K562 (cell line): Measurements from ENCODE around the gene IGDCC3. TPM values are rescaled to one million over a fixed set of nuclear protein-coding genes. Genes with fewer than 3 reads are reported as not detected.
A peak's percentile ranks its signal among the peaks of the same experiment; 100 is the strongest.

Source experiments
- C11orf30 ChIP-seq: fragments of 450-650 bp; IDR thresholded peaks from 2 replicates; pipeline ENCODE4 v1.6.1; 2016; ENCODE audit warnings: low read depth, mild to moderate bottlenecking
- CBX8 ChIP-seq: fragments of 200-600 bp; sonication (generic); IDR thresholded peaks from 2 replicates; pipeline ENCODE4 v1.6.1; 2012; ENCODE audit warnings: borderline replicate concordance, mixed run types, low read depth, mild to moderate bottlenecking, moderate library complexity, mixed read lengths, low read length, control low read depth, inconsistent platforms; ENCODE audit not compliant: poor library complexity, severe bottlenecking; ENCODE audit errors: extremely low read depth
- DMBX1 ChIP-seq: fragments of 250-450 bp; sonication (Bioruptor Pico); IDR thresholded peaks from 2 replicates; pipeline ENCODE4 v1.8.0; 2022; ENCODE audit warnings: inconsistent platforms, mild to moderate bottlenecking, moderate library complexity, borderline replicate concordance
- ELF4 ChIP-seq: fragments of 450-650 bp; formaldehyde crosslinking; IDR thresholded peaks from 2 replicates; pipeline ENCODE4 v1.4.0; 2022; ENCODE audit warnings: missing genetic modification characterization
- EP300 ChIP-seq: IDR thresholded peaks from 2 replicates; pipeline ENCODE4 v1.6.1; 2012; ENCODE audit warnings: low read length, improper control_type of control experiment
- HMGN3 ChIP-seq: IDR thresholded peaks from 2 replicates; pipeline ENCODE4 v1.6.1; 2011; ENCODE audit warnings: borderline replicate concordance, low read depth, mild to moderate bottlenecking, mixed read lengths, low read length; ENCODE audit not compliant: insufficient read length; ENCODE audit errors: extremely low read depth
- HNRNPLL ChIP-seq: fragments of 200-400 bp; formaldehyde crosslinking; IDR thresholded peaks from 2 replicates; pipeline ENCODE4 v1.6.1; 2017; ENCODE audit warnings: low read length, low read depth, mild to moderate bottlenecking; ENCODE audit not compliant: poor library complexity, severe bottlenecking
- KAT2B ChIP-seq: IDR thresholded peaks from one replicate; pipeline ENCODE4 v1.6.1; 2012; ENCODE audit warnings: low read depth, mild to moderate bottlenecking, control low read depth, inconsistent platforms, low read length, moderate library complexity
- KHSRP ChIP-seq: fragments of 450-650 bp; IDR thresholded peaks from 2 replicates; pipeline ENCODE4 v1.6.1; 2017
- MAFG ChIP-seq: fragments of 450-650 bp; conservative IDR thresholded peaks from 2 replicates; pipeline ENCODE4 v1.6.1; 2016; ENCODE audit warnings: missing genetic modification characterization, missing compliant biosample characterization
- NFE2 ChIP-seq: IDR thresholded peaks from 2 replicates; pipeline ENCODE4 v1.6.1; 2014; ENCODE audit warnings: antibody characterized with exemption, low read depth
- NFIX ChIP-seq: fragments of 250-450 bp; sonication (Bioruptor Pico); IDR thresholded peaks from 2 replicates; pipeline ENCODE4 v1.4.0; 2020; ENCODE audit warnings: low read depth, mild to moderate bottlenecking, moderate library complexity
- SIRT6 ChIP-seq: IDR thresholded peaks from one replicate; pipeline ENCODE4 v1.6.1; 2012; ENCODE audit warnings: low read depth, mild to moderate bottlenecking, control low read depth, inconsistent platforms, low read length, moderate library complexity
- SOX6 ChIP-seq: fragments of 450-650 bp; IDR thresholded peaks from 2 replicates; pipeline ENCODE4 v1.6.1; 2014; ENCODE audit warnings: mild to moderate bottlenecking
- TEAD4 ChIP-seq, 2 experiments: sonication (generic) in 1 of 2; formaldehyde crosslinking in 1 of 2; IDR thresholded peaks; 2 replicates each; pipeline versions ENCODE4 v1.6.1 to v1.8.0; 2012 to 2022; ENCODE audit warnings: borderline replicate concordance in 1 of 2, inconsistent platforms in 1 of 2, low read length in 1 of 2, mild to moderate bottlenecking in 1 of 2, missing genetic modification reagents in 1 of 2
- TRIM24 ChIP-seq, 2 experiments: fragments of 450-650 bp; IDR thresholded peaks; 2 replicates each; pipeline ENCODE4 v1.6.1; 2016
- ZNF274 ChIP-seq: IDR thresholded peaks from 2 replicates; pipeline ENCODE4 v1.6.1; 2011; ENCODE audit warnings: low read depth, mild to moderate bottlenecking, low read length, moderate library complexity, borderline replicate concordance
- polyA plus RNA-seq, 8 experiments: library from polyadenylated mRNA; depleted of rRNA in 4 of 8; stranded (reverse) in 5 of 8; unstranded in 3 of 8; fragments of >200 nt; fragmentation: Nextera tagmentation in 2 of 8; fragmentation: Illumina TruSeq in 1 of 8; extraction: Ambion mirVana in 2 of 8; extraction: Trizol in 1 of 8; gene quantifications; 2 replicates each; pipeline versions ENCODE4 v1.2.1 to v1.2.3, GENCODE V29; 2011 to 2014; ENCODE audit warnings: inconsistent platforms in 1 of 8, missing spikeins in 1 of 8
- total RNA-seq, 7 experiments: library from RNA; depleted of rRNA in 6 of 7; stranded (reverse); fragments of >200 nt in 6 of 7; fragmentation: Illumina TruSeq in 2 of 7; extraction: Trizol in 2 of 7; gene quantifications; 2 replicates each; pipeline versions ENCODE4 v1.2.1 to v1.2.3, GENCODE V29; 2011 to 2021; ENCODE audit warnings: low replicate concordance in 1 of 7
- TF ChIP-seq, protein P1 (sequence below): fragments of 250-450 bp; sonication (Bioruptor Pico); IDR thresholded peaks from 2 replicates; pipeline ENCODE4 v1.4.0; 2020; ENCODE audit warnings: mild to moderate bottlenecking, moderate library complexity
- TF ChIP-seq, protein P2 (sequence below): fragments of 200-800 bp; sonication (Bioruptor generic); IDR thresholded peaks from 2 replicates; pipeline ENCODE4 v1.6.1; 2017; ENCODE audit warnings: missing genetic modification characterization, missing compliant biosample characterization
- TF ChIP-seq, protein P3 (sequence below), 3 experiments: IDR thresholded peaks in 2 of 3; conservative IDR thresholded peaks in 1 of 3; 2 replicates each; pipeline ENCODE4 v1.5.1; 2011 to 2012; ENCODE audit warnings: low read length in 3 of 3, mild to moderate bottlenecking in 3 of 3, control low read depth in 2 of 3, improper control_type of control experiment in 1 of 3, inconsistent platforms in 1 of 3, low read depth in 1 of 3, mixed read lengths in 1 of 3, moderate library complexity in 1 of 3; ENCODE audit not compliant: insufficient read depth in 2 of 3
- TF ChIP-seq, protein P4 (sequence below): fragments of 250-450 bp; sonication (Bioruptor Pico); IDR thresholded peaks from 2 replicates; pipeline ENCODE4 v1.8.0; 2022; ENCODE audit warnings: moderate library complexity, mild to moderate bottlenecking, inconsistent platforms

IGDCC3 gene
- total and polyA plus RNA-seq, 9 of the 15 experiments (the other 6 are each of a cell fraction or from before 2014, with no cell fraction given) = not detected

DNA sequence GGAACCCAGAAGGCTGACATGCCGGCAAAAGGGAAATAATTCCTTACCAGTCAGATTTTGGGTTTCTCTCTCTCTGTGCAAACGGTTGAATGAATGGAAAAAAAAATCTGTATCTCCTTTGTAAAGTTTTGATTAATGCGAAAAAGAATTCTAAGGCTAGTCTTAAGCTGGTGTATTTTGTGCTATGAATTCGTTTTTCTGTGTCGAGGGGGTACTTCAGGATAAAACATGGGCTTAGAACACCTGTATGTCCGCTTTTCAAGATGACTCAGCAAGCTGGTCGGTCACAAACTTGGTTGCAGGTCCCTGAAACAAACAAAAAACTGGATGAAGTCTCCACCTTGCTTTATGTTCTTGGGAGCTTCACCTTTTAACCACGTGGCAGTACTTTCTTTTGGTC, 28.5 kb downstream of the IGDCC3 start (continued):
- TF ChIP-seq, protein P1, sequence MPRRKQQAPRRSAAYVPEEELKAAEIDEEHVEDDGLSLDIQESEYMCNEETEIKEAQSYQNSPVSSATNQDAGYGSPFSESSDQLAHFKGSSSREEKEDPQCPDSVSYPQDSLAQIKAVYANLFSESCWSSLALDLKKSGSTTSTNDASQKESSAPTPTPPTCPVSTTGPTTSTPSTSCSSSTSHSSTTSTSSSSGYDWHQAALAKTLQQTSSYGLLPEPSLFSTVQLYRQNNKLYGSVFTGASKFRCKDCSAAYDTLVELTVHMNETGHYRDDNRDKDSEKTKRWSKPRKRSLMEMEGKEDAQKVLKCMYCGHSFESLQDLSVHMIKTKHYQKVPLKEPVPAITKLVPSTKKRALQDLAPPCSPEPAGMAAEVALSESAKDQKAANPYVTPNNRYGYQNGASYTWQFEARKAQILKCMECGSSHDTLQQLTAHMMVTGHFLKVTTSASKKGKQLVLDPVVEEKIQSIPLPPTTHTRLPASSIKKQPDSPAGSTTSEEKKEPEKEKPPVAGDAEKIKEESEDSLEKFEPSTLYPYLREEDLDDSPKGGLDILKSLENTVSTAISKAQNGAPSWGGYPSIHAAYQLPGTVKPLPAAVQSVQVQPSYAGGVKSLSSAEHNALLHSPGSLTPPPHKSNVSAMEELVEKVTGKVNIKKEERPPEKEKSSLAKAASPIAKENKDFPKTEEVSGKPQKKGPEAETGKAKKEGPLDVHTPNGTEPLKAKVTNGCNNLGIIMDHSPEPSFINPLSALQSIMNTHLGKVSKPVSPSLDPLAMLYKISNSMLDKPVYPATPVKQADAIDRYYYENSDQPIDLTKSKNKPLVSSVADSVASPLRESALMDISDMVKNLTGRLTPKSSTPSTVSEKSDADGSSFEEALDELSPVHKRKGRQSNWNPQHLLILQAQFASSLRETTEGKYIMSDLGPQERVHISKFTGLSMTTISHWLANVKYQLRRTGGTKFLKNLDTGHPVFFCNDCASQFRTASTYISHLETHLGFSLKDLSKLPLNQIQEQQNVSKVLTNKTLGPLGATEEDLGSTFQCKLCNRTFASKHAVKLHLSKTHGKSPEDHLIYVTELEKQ = no peak
- TF ChIP-seq, protein P2, sequence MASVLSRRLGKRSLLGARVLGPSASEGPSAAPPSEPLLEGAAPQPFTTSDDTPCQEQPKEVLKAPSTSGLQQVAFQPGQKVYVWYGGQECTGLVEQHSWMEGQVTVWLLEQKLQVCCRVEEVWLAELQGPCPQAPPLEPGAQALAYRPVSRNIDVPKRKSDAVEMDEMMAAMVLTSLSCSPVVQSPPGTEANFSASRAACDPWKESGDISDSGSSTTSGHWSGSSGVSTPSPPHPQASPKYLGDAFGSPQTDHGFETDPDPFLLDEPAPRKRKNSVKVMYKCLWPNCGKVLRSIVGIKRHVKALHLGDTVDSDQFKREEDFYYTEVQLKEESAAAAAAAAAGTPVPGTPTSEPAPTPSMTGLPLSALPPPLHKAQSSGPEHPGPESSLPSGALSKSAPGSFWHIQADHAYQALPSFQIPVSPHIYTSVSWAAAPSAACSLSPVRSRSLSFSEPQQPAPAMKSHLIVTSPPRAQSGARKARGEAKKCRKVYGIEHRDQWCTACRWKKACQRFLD (CRISPR knock-in tag) = no peak
- TF ChIP-seq HMGN3 = no peak
- no peak for TF ChIP-seq SOX6
- TF ChIP-seq NFIX = no peak
- peak; percentile 84 for TF ChIP-seq CBX8
- peak; percentile 53 for TF ChIP-seq MAFG (tag)
- no peak for TF ChIP-seq TEAD4 (IDR thresholded peaks at IDR 0.05; ENCODE audit: low read length)
- no peak for TF ChIP-seq TEAD4 (CRISPR knock-in tag; IDR thresholded peaks at IDR 0.05; ENCODE audit: borderline replicate concordance)
- no peak for TF ChIP-seq HNRNPLL
- no peak for TF ChIP-seq ELF4
- peak; percentile 76 for TF ChIP-seq C11orf30
- TF ChIP-seq DMBX1 (CRISPR knock-in tag) = no peak
- no peak for TF ChIP-seq TRIM24 (IDR thresholded peaks at IDR 0.05)
- TF ChIP-seq, protein P3, sequence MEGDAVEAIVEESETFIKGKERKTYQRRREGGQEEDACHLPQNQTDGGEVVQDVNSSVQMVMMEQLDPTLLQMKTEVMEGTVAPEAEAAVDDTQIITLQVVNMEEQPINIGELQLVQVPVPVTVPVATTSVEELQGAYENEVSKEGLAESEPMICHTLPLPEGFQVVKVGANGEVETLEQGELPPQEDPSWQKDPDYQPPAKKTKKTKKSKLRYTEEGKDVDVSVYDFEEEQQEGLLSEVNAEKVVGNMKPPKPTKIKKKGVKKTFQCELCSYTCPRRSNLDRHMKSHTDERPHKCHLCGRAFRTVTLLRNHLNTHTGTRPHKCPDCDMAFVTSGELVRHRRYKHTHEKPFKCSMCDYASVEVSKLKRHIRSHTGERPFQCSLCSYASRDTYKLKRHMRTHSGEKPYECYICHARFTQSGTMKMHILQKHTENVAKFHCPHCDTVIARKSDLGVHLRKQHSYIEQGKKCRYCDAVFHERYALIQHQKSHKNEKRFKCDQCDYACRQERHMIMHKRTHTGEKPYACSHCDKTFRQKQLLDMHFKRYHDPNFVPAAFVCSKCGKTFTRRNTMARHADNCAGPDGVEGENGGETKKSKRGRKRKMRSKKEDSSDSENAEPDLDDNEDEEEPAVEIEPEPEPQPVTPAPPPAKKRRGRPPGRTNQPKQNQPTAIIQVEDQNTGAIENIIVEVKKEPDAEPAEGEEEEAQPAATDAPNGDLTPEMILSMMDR (IDR thresholded peaks at IDR 0.05 in 2 of 3, conservative IDR thresholded peaks at IDR 0.05 in 1 of 3; ENCODE audit: insufficient read depth in 2 of 3, low read depth in 1 of 3, low read length in 3 of 3) = no peak
- no peak for TF ChIP-seq EP300
- TF ChIP-seq, protein P4, sequence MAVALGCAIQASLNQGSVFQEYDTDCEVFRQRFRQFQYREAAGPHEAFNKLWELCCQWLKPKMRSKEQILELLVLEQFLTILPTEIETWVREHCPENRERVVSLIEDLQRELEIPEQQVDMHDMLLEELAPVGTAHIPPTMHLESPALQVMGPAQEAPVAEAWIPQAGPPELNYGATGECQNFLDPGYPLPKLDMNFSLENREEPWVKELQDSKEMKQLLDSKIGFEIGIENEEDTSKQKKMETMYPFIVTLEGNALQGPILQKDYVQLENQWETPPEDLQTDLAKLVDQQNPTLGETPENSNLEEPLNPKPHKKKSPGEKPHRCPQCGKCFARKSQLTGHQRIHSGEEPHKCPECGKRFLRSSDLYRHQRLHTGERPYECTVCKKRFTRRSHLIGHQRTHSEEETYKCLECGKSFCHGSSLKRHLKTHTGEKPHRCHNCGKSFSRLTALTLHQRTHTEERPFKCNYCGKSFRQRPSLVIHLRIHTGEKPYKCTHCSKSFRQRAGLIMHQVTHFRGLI = no peak
- no peak for TF ChIP-seq KAT2B
- TF ChIP-seq ZNF274 = no peak
- TF ChIP-seq SIRT6 = no peak
- peak; percentile 70 for TF ChIP-seq NFE2
- TF ChIP-seq KHSRP = no peak
- TF ChIP-seq, all 486 proteins: peak for 6
